Stimulated activated CD4-positive, alpha-beta T cell treated with anti-CD3 and anti-CD28 coated beads, Interleukin-1b, Interleukin-23, amount 100 ng/mL, for 24 hours (primary cell): ENCODE results near the gene PLPP3.

ENCODE experiments used
- DNase-seq, 4 experiments: peaks; one replicate each; pipeline ENCODE4 v3.0.0-alpha.2; 2020; ENCODE audit warnings: low read depth in 4 of 4, low spot score in 1 of 4

Gene PLPP3

DNA sequence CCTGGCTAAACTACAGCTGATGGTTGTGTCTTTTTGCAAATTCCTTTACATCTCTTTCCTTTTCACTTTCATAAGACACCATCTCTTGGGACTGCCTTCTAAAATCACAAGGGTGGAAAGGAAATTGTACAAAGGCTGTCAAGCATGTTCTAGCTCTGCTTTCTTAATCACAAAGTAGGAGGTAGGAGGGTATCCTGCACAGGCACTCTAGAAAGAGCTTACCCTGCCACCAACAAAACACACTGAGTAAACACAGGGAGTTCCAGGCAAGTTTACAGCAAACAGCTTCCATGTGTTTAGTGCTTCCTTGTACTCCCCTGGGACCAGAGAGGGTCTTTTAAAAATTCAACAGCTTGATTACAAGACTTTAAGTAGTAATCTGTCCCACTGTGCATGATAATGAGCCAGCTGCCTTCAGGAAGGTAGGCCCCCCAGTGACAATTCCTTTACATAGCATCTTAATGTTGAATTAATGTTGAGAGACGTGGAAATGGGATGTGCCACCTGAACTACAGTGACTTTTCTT, 2.4 kb downstream of the PLPP3 start:
- DNase-seq, result no peak

DNA sequence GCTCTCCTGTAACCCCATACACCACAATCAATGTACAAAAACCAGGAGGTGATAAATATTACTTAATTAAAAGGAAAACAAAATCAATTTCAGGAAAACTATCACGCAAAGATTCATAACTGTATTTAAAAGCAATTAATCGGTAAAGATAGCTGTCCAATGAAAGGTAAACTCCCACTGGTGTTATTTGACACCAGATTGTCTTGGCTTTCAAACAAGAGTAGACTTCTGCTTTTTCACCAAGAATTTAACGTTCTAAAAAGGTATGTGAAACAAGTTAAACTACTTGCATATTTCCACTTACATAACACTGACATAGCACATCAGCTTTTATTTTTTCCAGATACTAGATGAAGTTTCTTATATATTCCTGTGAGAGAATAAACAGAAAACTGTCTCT, 3.5 kb downstream of the PLPP3 start:
- DNase-seq, result no peak

DNA sequence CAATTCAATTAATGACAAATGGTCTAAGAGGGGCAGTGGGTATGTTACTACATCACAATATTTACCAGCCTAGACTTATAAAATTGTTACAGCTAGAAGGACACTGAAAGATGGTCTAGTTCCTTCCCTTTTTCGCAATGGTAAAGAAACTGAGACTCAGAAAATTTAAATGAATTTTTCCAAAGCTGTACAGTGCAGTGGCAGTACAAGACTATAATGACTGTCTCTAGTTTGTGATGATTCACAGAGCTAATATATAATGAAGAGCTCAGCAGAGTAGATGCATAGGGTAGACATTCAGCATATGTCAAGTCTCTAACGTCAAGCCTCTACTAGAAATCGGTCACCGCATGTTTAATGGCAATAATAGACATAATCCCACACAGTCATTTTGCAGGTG, 4.6 kb downstream of the PLPP3 start:
- no peak for DNase-seq

DNA sequence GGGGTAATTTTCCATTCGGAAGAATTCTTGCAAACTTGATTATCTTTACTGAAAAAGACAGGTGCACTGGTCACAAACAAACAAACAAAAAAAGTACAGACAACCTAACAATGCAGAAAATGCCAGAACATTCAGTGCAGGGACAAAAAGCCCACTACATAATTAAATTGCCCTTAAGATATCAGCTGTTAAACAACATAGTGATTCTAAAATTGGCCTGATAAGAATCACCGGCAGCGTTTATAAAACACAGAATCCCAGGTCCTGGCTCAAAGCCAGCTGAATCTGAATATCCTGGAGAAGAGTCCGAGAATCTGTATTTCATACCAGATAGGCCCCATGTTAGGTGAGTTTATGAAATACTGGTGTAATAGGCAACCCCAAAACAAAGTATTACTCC, 6.1 kb downstream of the PLPP3 start:
- DNase-seq, result no peak

DNA sequence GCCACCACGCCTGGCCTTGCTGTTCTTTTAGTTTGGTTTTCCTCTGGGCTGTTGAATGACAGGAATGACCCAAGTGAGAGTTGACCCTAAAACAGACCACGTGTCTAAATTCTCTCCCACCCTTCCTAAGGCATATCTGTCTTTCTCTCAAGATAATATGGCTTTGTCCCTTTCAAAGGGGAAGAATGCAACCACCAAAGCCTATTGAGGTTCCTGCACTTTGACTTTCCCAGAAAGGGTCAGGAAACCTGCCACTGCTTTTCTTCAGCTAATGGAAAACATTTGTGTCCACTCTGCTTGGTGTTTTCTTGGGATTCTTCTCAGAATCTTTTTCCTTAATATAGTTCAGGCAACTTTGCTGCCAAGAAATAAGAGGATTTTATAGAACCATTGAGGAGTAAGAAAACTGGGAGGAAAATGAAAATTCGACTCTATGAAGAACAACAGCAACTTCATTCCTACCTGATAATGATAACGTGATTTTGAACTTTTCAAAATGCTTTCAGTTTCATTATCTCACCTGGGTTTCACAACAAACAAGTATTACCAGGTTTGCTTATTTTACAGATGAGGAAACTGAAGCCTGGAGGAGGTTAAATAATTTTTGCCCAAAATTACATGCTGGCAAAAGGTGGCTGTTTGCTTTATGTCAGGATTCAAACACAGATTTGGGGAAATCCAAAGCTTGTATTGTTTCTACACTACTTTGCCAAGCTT, 6.9 kb downstream of the PLPP3 start:
- no peak for DNase-seq

DNA sequence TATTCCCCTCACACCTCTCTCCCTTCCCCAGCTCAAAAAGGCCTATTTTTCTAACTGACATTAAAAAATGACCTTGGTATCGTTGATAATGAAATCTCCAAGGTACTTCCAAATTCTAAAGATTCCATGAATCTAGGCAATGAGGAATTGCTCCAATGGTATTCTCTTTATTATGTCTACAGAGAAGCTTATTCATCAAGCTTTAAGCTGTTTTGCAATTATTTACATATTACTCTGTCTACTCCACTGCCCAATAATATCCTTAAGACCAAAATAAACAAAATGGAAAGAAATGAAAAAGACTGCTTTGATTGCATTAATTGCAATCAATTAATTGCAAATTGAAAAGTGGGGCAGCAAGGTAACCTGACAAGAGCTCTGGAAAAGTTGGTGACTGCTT, 7.9 kb downstream of the PLPP3 start:
- DNase-seq, result no peak

DNA sequence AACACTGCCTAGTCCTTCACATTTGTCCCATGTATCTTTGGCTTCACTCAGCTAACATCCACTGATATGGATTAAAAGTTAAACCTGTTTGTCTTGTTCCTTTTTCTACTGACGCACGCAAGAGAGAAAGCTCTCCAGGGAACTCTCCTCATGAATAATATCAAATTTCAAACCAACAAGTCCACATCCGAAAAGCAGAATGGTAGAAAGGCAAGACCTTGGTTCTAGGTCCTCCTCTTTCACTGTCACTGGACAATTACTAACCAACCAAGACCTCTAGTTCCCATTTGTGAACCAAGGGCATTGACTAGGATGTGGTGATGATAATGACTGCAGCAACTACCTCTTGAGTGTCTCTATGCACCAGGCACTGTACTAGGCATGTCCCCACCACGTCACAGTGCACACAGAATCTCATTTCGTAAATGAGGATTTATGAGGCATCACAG, 8.4 kb downstream of the PLPP3 start:
- DNase-seq, result no peak

DNA sequence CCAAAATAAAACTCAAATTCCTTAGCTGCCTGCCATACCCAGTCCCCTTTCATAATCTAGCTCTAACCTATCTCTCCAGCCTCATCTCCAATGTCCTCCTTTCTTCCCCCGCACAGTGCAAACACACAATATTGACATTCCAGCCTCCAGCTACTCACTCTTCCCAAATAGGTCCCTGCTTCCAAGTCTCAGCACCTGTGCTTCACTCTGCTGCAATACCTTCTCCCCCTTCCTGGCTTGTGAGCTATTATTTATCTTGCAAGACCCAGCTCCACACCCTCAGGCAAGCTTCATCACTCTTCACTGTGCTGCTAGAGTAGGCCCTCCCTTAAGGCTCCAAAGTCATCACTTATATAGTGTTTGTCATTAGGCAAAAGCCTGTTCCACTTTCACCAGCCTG, 9.7 kb downstream of the PLPP3 start:
- no peak for DNase-seq

DNA sequence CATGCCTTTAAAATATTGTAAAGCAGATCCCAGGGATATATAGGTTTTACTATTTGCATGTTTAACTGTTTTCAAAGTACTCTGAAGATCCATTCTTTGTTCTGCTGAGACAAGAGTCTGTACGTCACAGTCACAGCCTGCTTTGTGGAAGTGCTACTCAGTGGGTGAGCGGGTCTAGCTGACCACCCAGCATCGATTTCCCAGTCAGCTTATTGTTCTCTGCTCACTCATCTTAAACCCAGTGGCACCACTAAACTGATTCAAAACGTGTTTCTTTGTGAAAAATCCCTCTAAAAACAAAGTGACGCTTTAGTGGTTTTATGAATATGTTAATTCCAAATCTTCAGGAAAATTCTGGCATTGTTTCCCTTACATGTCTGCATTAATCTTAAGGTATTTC, 12.4 kb downstream of the PLPP3 start:
- no peak for DNase-seq

DNA sequence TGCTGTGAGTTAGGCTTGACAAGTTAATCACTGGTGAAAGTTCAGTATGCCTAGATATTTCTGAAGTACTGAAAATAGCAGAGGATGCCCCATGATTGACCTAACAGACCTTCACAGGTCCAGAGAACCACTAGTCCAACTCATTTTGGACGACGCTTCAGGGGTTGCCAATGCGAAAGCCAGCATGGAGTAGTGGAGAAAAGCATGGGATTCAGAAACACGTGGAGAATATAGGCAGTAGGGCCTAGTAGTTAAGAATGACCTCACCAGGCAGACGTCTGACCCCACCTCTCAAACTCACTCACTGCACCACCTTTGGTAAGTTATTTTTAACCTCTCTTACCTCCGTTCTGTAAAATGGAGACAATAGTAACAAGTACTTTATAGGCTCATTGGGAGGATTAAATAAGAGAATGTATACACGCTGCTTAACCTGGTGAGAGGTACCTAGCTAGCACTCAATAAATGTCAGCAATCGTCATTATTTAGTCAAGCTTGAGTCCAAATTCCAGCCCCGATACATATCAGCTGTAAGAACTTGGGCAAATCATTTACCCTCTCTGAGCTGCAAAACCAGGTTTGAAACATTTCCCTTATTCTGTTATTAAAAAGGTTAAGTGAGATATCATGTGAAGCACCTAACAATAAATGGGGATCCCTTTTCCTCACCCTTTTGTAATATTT, 13.2 kb downstream of the PLPP3 start:
- DNase-seq, result no peak

DNA sequence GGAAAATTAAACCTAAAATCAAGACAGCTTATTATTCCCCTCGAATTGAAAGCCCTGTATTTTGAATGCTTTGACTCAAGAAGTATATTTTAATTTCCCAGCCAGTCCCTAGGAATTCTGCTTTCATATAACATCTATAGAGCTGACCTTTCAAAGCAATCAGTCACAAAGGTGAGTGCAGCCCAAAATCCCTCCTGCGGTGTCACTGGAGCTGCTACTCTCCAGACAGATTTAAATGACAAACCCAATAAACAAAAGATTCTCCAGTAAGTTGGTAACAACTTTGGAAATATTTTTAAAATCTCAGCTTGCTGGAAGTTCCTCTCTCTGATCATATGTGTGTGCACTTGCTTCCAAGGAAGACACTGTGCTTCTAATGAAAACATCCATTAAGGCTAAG, 14.7 kb downstream of the PLPP3 start:
- no peak for DNase-seq

DNA sequence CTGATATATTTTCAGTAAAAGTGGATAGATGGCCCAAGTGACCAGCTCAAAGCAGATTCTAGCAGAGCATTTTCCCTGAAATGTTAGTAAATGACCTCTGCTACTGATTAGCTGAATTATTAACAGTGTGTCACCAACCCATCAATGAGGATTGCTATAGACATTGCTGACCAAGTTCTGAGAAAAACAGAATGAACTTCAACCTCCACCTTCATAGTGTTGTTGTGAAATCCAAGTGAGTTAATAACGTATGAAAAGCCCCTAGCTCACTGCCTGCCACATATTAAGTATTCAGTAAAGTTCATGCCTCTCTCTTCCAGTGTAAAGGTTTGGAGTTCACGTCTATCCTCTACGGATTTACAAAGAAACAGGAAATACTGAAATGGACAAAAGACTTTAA, 15.8 kb downstream of the PLPP3 start:
- DNase-seq, result no peak

DNA sequence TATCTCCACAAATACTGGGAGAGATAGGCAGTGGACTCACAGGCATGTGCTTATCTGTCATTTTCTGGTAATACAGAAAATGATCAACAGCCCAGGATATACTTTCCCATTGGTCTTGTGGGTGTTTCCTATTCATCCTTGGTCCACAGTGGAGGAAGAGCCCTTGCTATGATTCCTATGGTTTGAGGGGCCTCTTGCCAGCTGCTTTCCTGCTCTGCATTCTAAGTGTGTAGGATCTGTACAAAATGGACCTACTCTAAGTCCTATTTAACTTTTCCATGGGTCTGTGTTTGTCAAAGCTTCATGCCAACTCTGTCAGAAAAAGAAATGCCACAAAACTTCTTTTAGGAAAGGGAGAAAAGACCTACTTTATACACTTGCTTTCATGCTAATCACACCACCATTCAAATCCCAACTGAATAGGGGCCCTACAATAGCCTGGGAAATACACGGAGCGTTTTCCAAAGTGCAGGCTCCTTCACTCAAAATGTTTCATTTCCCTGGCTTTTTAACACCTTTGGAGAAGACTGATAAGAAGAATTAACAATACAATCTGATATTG, 16.4 kb downstream of the PLPP3 start:
- DNase-seq, result no peak

DNA sequence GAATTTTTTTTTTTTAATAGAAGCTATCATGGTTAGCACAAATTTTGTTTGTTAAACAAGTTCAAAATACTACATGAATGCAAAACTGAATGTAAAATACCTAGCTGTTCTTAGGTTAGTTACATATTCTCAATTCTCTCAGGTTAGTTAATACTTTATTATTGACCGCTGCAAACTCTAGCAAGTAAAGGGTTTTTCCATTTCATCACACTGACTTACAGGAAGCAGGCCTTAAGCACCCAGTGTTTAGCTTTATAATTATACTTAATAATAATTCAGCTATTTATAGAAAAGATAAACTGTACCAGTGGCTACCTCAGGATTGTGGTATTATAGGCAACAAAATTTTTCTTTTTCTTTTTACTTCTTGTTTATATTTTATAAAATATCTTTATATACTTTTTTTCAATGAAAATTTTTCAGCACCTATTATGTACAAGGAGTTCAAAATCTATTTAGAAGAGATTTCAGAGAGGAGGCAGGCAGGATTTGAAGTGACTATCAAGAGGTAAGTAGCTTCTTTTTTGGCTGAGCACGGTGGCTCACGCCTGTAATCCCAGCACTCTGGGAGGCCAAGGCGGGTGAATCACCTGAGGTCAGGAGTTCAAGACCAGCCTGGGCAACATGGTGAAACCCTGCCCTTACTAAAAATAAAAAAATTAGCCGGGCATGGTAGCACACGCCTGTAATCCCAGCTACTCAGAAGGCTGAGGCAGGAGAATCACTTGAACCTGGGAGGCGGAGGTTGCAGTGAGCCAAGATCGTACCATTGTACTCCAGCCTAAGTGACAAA, 17.9 kb downstream of the PLPP3 start:
- no peak for DNase-seq

DNA sequence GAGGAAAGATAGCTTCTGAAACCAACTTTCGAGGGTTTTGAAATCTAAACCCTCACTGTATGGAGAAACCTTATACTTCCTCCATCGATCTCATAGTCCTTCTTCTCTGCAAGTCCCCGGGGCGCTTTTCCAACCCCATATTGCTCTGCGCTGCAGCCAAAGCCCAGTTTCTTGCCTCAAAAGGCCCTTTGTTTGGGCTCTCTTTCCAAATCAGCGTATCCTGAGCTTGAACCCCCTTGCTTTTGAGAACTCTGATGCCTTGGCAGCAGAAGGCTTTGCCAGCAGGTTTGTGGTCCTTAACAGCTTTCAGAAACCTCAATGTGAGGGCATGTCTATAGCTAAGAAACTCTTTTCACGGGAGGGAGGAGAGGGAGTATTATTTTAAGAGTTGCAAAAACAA, 21.6 kb downstream of the PLPP3 start:
- DNase-seq, result no peak

DNA sequence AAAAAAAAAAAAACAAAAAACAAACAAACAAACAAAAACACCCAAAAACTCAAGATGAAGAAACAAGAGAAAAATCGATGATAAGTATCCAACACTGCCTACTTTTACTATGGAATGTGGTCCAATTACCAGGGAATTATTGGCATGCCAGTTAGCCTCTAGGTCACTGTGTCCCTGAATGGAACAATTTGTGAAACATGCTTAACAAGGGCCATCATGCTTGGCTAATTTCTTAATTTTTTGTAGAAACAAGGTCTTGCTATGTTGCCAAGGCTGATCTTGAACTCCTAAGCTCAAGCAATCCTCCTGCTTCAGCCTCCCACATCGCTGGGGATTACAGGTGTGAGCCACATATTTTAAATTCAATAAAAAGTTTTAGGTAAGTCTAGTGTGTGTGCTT, 23.9 kb downstream of the PLPP3 start:
- DNase-seq, result no peak

DNA sequence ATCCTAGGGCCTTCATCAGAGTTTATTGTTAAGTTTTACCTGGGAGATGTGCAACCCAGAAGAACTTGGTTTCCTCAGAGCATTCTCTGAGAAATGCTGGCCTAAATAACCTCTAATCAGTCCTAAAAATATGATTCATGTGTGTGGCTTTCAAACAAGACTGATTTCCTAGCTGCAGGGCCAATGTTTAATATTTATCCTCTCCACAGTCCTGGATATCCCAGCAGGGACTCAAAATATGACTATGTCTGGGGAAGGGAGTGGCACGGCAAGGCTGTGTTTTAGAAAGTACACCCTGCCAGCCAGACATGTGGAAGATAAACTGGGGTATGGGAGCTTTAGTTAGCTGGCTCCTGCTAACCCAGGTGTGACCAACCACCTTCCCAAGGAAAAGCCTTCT, 26.3 kb downstream of the PLPP3 start:
- no peak for DNase-seq

DNA sequence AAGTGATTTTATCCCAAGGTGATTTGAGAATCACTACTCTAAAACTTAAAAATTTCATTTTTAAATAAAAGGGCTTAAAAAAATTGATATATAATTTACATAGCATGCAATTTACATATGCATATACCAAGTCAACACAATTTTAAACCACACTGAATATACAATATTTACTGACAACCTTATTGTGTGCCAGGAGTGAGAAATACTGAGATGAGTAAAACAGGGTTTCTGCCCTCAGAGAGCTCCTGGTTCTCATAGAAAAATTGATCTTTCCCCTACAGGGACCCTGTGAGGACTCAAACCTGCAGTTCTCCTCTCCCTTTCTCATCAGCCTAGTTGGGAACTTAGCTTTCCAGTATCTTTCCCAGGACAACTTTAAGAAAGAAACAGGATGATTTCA, 27.0 kb downstream of the PLPP3 start:
- DNase-seq, result no peak

DNA sequence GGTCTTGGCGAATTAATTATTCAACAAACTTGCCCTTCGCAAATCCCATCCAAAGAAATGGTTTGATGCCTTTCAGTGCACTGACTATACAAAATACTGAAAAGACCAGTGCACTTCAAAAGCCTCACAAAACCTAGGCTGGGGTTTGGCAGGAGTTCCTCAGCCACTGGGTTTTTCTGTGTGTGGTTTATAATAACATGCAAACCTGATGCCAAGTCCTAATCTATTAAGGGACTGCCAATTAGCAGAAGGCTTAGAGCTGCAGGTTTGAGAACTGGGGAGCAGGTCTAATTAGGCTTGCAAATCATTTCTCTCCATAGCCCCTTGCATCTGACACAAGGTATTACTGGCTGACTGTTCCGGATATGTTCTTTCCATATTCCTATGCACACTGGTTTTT, 27.7 kb downstream of the PLPP3 start:
- DNase-seq, result no peak

DNA sequence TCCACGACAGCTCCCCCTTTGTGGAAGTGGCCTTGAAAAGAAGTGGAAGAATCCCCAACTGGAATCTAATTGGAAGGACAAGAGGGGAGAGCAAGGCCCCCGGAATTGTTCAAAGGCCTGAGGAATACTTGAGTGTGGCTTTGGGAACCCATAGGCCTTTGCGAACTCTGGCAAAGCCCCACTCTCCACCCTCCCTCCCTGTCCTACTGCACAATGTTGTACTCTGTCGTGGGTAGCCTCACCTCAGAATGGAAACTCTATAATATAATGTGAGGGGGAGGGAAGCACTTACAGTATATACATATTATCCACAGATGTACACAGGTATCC, 28.5 kb downstream of the PLPP3 start:
- DNase-seq, result no peak

DNA sequence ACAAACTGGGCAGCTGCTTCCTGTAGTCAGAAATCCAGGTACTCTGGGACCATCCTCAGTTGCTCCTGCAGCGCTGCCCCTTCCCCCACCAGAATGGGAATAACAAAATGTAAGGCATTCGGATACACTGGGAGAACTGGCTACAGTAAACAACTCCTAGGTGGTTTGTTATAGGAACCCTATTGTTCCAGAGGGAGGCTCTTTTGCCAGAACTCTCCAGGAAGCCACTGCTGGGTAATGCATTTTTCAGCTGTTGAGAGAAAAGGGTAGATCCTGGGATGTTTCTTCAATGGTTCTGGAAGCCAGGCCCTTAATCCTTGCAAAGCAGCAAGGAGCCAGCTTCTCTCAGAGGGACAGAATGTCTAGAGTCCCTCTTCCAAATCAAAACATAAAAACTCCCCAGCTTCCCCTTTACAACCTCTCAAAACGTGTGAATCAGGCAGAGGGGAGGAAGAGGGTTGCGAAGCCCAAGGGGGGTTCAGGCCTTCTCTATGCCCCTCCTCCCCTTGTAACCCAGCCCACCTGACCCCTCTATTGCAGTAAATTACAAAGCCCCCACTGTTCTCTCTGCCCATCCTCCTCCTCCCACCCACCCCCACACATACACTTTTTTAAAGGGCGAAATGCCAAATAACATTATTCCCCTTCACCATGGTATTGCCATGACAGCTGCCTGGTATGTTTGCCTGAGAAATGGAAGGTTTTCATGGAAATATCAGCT, 29.1 kb downstream of the PLPP3 start:
- no peak for DNase-seq
